NCI-H1694 treated with DMSO at 0.1 percent for 48 hours (cell line): ENCODE measurements around the gene SLC25A51.

Experiments used
- DNase-seq: peaks from one replicate; lab custom pipeline; 2025; lab: John Stamatoyannopoulos, UW

SLC25A51 gene

GRCh38 chr9:37903647-37904444 lies at the start of gene SLC25A51:
Gene SLC25A51 (minus strand): TSS chr9:37904127. CDS start chr9:37888550, 15,577 bp downstream.
- peak; percentile 92 for DNase-seq

- no peak for DNase-seq
Observed at GRCh38 chr9:37953206-37953774, 49.4 kb upstream of the SLC25A51 start.

- no peak for DNase-seq
Observed at GRCh38 chr9:37952731-37953130, 48.8 kb upstream of the SLC25A51 start.

GRCh38 chr9:37951671-37952449 lies 47.9 kb upstream of the SLC25A51 start:
- DNase-seq, result no peak

GRCh38 chr9:37950561-37950960 lies 46.6 kb upstream of the SLC25A51 start:
- DNase-seq, result no peak

GRCh38 chr9:37949576-37949975 lies 45.6 kb upstream of the SLC25A51 start:
- DNase-seq, result no peak

- no peak for DNase-seq
Observed at GRCh38 chr9:37948417-37948980, 44.6 kb upstream of the SLC25A51 start.

GRCh38 chr9:37947977-37948376 lies 44.0 kb upstream of the SLC25A51 start:
- DNase-seq, result no peak

GRCh38 chr9:37947471-37947870 lies 43.5 kb upstream of the SLC25A51 start:
- DNase-seq, result no peak

- DNase-seq, result no peak
Observed at GRCh38 chr9:37946971-37947370, 43.0 kb upstream of the SLC25A51 start.

- no peak for DNase-seq
Observed at GRCh38 chr9:37946041-37946440, 42.1 kb upstream of the SLC25A51 start.

GRCh38 chr9:37944671-37945481 lies 40.9 kb upstream of the SLC25A51 start:
- DNase-seq, result no peak

GRCh38 chr9:37944266-37944650 lies 40.3 kb upstream of the SLC25A51 start:
- no peak for DNase-seq

GRCh38 chr9:37943345-37944265 lies 39.7 kb upstream of the SLC25A51 start:
- no peak for DNase-seq

GRCh38 chr9:37942621-37943344 lies 38.9 kb upstream of the SLC25A51 start:
- DNase-seq, result no peak

GRCh38 chr9:37941253-37941652 lies 37.3 kb upstream of the SLC25A51 start:
- no peak for DNase-seq

GRCh38 chr9:37939575-37940095 lies 35.7 kb upstream of the SLC25A51 start:
- no peak for DNase-seq

GRCh38 chr9:37938121-37938891 lies 34.4 kb upstream of the SLC25A51 start:
- peak; percentile 75 for DNase-seq

- DNase-seq, result no peak
Observed at GRCh38 chr9:37937366-37937765, 33.4 kb upstream of the SLC25A51 start.
